OCI-LY7 (cell line): ENCODE results near the gene UVSSA. TPM values are rescaled to one million over a fixed set of nuclear protein-coding genes. Genes with fewer than 3 reads are reported as not detected.

Source experiments
- BruUV-seq: library from RNA; stranded (reverse); fragments of 400-500 nt; replicated peaks from 2 replicates; lab custom pipeline; 2021; lab: Mats Ljungman, UMichigan
- CTCF ChIA-PET: fragments of 300-600 bp; sonication (Branson Sonifier 250); formaldehyde crosslinking; loops from one replicate; lab custom pipeline; 2022; ENCODE audit warnings: antibody characterized with exemption; ENCODE audit not compliant: unreplicated experiment; lab: Charles Lee
- POLR2A ChIA-PET: fragments of 300-600 bp; sonication (Branson Sonifier 250); formaldehyde crosslinking; loops from one replicate; lab custom pipeline; 2022; ENCODE audit warnings: antibody characterized with exemption; lab: Charles Lee
- DNase-seq: peaks from one replicate; pipeline ENCODE4 v3.0.0-alpha.2; 2015; ENCODE audit warnings: low spot score
- H2AFZ ChIP-seq: fragments of 200-600 bp; sonication (generic), shearing (Covaris generic); 2 replicates; pipeline ENCODE4 v1.6.1; 2014; ENCODE audit warnings: mild to moderate bottlenecking, antibody characterized with exemption, low read length, moderate library complexity
- H3K27ac ChIP-seq: fragments of 200-600 bp; sonication (generic); 2 replicates; pipeline ENCODE4 v1.5.1; 2014; ENCODE audit warnings: mixed run types, low read depth, mild to moderate bottlenecking, moderate library complexity, low read length, inconsistent platforms; ENCODE audit not compliant: poor library complexity, severe bottlenecking
- H3K36me3 ChIP-seq: fragments of 200-600 bp; sonication (generic); 2 replicates; pipeline ENCODE4 v1.6.1; 2014; ENCODE audit warnings: mild to moderate bottlenecking, antibody characterized with exemption, low read length, moderate library complexity, mixed read lengths; ENCODE audit not compliant: insufficient read depth
- H3K4me1 ChIP-seq: fragments of 200-600 bp; sonication (generic); 2 replicates; pipeline ENCODE4 v1.5.1; 2014; ENCODE audit warnings: mild to moderate bottlenecking, low read length; ENCODE audit not compliant: insufficient read depth, poor library complexity, severe bottlenecking
- H3K4me2 ChIP-seq: fragments of 200-600 bp; sonication (generic); 2 replicates; pipeline ENCODE4 v1.6.1; 2014; ENCODE audit warnings: mild to moderate bottlenecking, low read length
- H3K4me3 ChIP-seq: fragments of 200-600 bp; sonication (generic); 2 replicates; pipeline ENCODE4 v1.5.1; 2014; ENCODE audit warnings: mild to moderate bottlenecking, low read depth, low read length; ENCODE audit not compliant: poor library complexity, severe bottlenecking
- H3K79me2 ChIP-seq: fragments of 200-600 bp; sonication (generic); 2 replicates; pipeline ENCODE4 v1.6.1; 2016; ENCODE audit warnings: low read depth, mild to moderate bottlenecking, low read length, moderate library complexity, mixed read lengths; ENCODE audit not compliant: insufficient read depth
- H3K9me2 ChIP-seq: fragments of 200-600 bp; sonication (generic); 2 replicates; pipeline ENCODE4 v1.6.1; 2016; ENCODE audit warnings: mild to moderate bottlenecking, low read length, mixed read lengths; ENCODE audit not compliant: insufficient read depth
- H3K9me3 ChIP-seq: fragments of 200-600 bp; sonication (generic); 2 replicates; pipeline ENCODE4 v1.6.1; 2014; ENCODE audit warnings: mild to moderate bottlenecking, mixed run types, low read length, mixed read lengths
- H4K20me1 ChIP-seq: fragments of 200-600 bp; sonication (generic); 2 replicates; pipeline ENCODE4 v1.6.1; 2014; ENCODE audit warnings: mild to moderate bottlenecking, antibody characterized with exemption, low read length, moderate library complexity, mixed read lengths; ENCODE audit not compliant: insufficient read depth
- CTCF ChIP-seq: fragments of 200-600 bp; sonication (generic); conservative IDR thresholded peaks from 2 replicates; pipeline ENCODE4 v1.5.1; 2014; ENCODE audit warnings: mild to moderate bottlenecking, antibody characterized with exemption, low read length, moderate library complexity, mixed read lengths
- EZH2phosphoT487 ChIP-seq: fragments of 200-600 bp; sonication (generic); IDR thresholded peaks from 2 replicates; pipeline ENCODE4 v1.6.1; 2018; ENCODE audit warnings: low read depth, borderline replicate concordance, mild to moderate bottlenecking, mixed run types, antibody characterized with exemption, low read length, moderate library complexity, mixed read lengths
- intact Hi-C: fragments of 100-400 bp; cut with micrococcal nuclease; formaldehyde crosslinking; loops from one replicate; pipeline ENCODE4 v1.10.0; 2022; ENCODE audit not compliant: unreplicated experiment
- total RNA-seq, 2 experiments: library from RNA; depleted of rRNA in 1 of 2; stranded (reverse); fragments of >200 nt in 1 of 2; shearing (Covaris generic) in 1 of 2; gene quantifications; 2 replicates each; pipeline ENCODE4 v1.2.3, GENCODE V29; 2014 to 2022

The UVSSA gene
- total RNA-seq, 2 experiments from 2014 or later: 13.2 to 43.2 TPM

GRCh38 chr4:1417522-1418390 lies 70.7 kb downstream of the UVSSA start:
- BruUV-seq: no TSS peak
- no peaks in the 10 kb centered on the region for H3K9me3 ChIP-seq
- ChIA-PET CTCF (no interaction called here), POLR2A (no interaction called here)
- no peak overlapping the region for H3K4me3 ChIP-seq
- H4K20me1 ChIP-seq: no peaks in the 10 kb centered on the region
- no peak overlapping the region for H3K4me2 ChIP-seq
- no peaks in the 10 kb centered on the region for H3K79me2 ChIP-seq
- no peak overlapping the region for H3K27ac ChIP-seq
- TF ChIP-seq EZH2phosphoT487 (no peak), CTCF (no peak)
- H3K36me3 ChIP-seq: no peaks in the 10 kb centered on the region
- H2AFZ ChIP-seq: no peak overlapping the region
- no peaks in the 10 kb centered on the region for H3K9me2 ChIP-seq
- intact Hi-C loops: no loop called here
- DNase-seq: no peak
- no peaks in the 10 kb centered on the region for H3K4me1 ChIP-seq

GRCh38 chr4:1418494-1419285 lies 71.7 kb downstream of the UVSSA start:
- CTCF ChIA-PET: no interaction called here
- no peak overlapping the region for H3K27ac ChIP-seq
- H2AFZ ChIP-seq: no peak overlapping the region
- H3K79me2 ChIP-seq: no peaks in the 10 kb centered on the region
- H3K4me3 ChIP-seq: no peak overlapping the region
- POLR2A ChIA-PET: no interaction called here
- intact Hi-C loops: no loop called here
- no TSS peak for BruUV-seq
- no peaks in the 10 kb centered on the region for H4K20me1 ChIP-seq
- DNase-seq: no peak
- H3K9me3 ChIP-seq: no peaks in the 10 kb centered on the region
- H3K4me1 ChIP-seq: no peaks in the 10 kb centered on the region
- no peaks in the 10 kb centered on the region for H3K9me2 ChIP-seq
- TF ChIP-seq CTCF: no peak
- TF ChIP-seq EZH2phosphoT487: no peak
- H3K36me3 ChIP-seq: no peaks in the 10 kb centered on the region
- H3K4me2 ChIP-seq: no peak overlapping the region
